Suprapubic skin (tissue), 4 donors: ENCODE data around the gene MCF2L2. TPM values are rescaled to one million over a fixed set of nuclear protein-coding genes. Genes with fewer than 3 reads are reported as not detected.
"Not testable (repeated sequence)": the region's sequence is repeated elsewhere in the genome, so short reads cannot be mapped to it uniquely, and the experiment has no call there.

Experiments used
- DNase-seq, 2 donors: peaks; one replicate each; pipeline ENCODE4 v3.0.0-alpha.2; 2019; ENCODE audit warnings: low spot score in 2 of 2
- H3K27ac ChIP-seq: fragments of 200-600 bp; sonication (generic); one replicate; pipeline ENCODE4 v1.5.1; 2019
- H3K27me3 ChIP-seq: fragments of 200-600 bp; sonication (generic); one replicate; pipeline ENCODE4 v1.5.1; 2019
- H3K36me3 ChIP-seq: fragments of 200-600 bp; sonication (generic); one replicate; pipeline ENCODE4 v1.5.1; 2019
- H3K4me1 ChIP-seq: fragments of 200-600 bp; sonication (generic); one replicate; pipeline ENCODE4 v1.5.1; 2019
- H3K4me3 ChIP-seq: fragments of 200-600 bp; sonication (generic); one replicate; pipeline ENCODE4 v1.5.1; 2019; ENCODE audit warnings: mild to moderate bottlenecking
- H3K9me3 ChIP-seq: fragments of 200-600 bp; sonication (generic); one replicate; pipeline ENCODE4 v1.5.1; 2019
- EP300 ChIP-seq: sonication (generic); formaldehyde crosslinking; IDR thresholded peaks from one replicate; pipeline ENCODE4 v1.6.1; 2017; ENCODE audit warnings: antibody characterized with exemption
- POLR2A ChIP-seq, 2 donors: fragments of 450-650 bp; IDR thresholded peaks; one replicate each; pipeline ENCODE4 v1.6.1; 2017; ENCODE audit warnings: antibody characterized with exemption in 2 of 2, mild to moderate bottlenecking in 2 of 2, moderate library complexity in 2 of 2
- POLR2AphosphoS5 ChIP-seq, 3 donors: sonication (generic); formaldehyde crosslinking; IDR thresholded peaks; one replicate each; pipeline ENCODE4 v1.6.1; 2017; ENCODE audit warnings: antibody characterized with exemption in 3 of 3
- WGBS: methylation state at CpG from one replicate; pipeline ENCODE4 v1.1.5; 2018; 5-methylcytosine and 5-hydroxymethylcytosine counted together
- total RNA-seq, 4 donors: library from RNA; depleted of rRNA; stranded (reverse); fragments of >200 nt; gene quantifications; one replicate each; pipeline ENCODE4 v1.1.0, GENCODE V29; 2016
- TF ChIP-seq, protein P1 (sequence below), 2 donors: fragments of 200-600 bp in 1 of 2; fragments of 450-650 bp in 1 of 2; sonication (generic) in 1 of 2; IDR thresholded peaks; one replicate each; pipeline ENCODE4 v1.5.1; 2016 to 2019; ENCODE audit warnings: antibody characterized with exemption in 2 of 2, mild to moderate bottlenecking in 1 of 2, moderate library complexity in 1 of 2

The MCF2L2 gene, protein sequence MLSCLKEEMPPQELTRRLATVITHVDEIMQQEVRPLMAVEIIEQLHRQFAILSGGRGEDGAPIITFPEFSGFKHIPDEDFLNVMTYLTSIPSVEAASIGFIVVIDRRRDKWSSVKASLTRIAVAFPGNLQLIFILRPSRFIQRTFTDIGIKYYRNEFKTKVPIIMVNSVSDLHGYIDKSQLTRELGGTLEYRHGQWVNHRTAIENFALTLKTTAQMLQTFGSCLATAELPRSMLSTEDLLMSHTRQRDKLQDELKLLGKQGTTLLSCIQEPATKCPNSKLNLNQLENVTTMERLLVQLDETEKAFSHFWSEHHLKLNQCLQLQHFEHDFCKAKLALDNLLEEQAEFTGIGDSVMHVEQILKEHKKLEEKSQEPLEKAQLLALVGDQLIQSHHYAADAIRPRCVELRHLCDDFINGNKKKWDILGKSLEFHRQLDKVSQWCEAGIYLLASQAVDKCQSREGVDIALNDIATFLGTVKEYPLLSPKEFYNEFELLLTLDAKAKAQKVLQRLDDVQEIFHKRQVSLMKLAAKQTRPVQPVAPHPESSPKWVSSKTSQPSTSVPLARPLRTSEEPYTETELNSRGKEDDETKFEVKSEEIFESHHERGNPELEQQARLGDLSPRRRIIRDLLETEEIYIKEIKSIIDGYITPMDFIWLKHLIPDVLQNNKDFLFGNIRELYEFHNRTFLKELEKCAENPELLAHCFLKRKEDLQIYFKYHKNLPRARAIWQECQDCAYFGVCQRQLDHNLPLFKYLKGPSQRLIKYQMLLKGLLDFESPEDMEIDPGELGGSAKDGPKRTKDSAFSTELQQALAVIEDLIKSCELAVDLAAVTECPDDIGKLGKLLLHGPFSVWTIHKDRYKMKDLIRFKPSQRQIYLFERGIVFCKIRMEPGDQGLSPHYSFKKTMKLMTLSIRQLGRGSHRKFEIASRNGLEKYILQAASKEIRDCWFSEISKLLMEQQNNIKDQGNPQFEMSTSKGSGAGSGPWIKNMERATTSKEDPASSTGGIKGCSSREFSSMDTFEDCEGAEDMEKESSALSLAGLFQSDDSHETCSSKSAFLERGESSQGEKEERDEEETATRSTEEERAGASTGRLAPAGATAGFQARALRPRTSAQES
- 1 to 10 TPM in 1 of 4 donors, under 1 TPM in 3; 0.36 to 2.2 (median 0.64) TPM for total RNA-seq

DNA sequence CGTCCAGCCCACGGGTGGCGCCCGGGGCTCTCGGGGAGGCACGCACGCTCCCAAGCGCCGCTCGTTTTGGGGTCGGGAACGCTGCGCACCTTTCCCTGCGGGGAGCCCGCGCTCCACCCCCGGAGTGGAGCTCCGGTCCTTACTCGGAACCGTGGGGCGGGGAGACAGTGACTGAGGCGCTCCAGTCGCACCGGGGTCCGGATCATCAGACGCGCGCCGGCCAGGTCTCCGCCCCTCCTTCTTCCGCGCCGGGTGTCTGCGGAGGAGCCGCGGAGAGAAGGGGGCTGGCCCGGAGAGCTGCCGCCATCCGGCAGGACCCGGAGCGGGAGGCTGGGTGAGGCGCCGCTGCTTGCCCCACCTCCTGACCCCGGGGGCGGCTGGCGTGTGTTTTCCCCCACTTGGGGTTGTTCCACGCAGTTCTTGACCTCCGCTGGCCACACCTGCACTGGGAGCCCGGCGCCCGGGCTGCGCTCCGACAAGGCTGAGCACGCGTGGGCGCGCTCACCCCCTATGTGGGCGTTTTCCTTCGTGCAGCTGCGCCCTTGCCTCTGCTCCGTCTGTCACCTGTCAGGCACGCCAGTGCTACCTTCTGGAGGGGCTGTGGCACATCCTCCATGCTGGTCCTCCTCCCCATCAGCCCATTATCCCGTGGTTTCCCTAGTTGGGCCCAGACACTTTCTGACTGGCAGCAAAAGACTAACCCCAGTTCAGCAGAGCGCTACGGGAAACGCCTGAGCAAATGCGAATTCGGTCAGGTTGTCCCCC is at the start of gene MCF2L2:
Gene MCF2L2 (minus strand): TSS at position 173 of the 765 bp plus-strand sequence. CDS start 642 bp downstream, outside the sequence.
- peaks cover 14% of the 10 kb centered on the region for H3K27me3 ChIP-seq

DNA sequence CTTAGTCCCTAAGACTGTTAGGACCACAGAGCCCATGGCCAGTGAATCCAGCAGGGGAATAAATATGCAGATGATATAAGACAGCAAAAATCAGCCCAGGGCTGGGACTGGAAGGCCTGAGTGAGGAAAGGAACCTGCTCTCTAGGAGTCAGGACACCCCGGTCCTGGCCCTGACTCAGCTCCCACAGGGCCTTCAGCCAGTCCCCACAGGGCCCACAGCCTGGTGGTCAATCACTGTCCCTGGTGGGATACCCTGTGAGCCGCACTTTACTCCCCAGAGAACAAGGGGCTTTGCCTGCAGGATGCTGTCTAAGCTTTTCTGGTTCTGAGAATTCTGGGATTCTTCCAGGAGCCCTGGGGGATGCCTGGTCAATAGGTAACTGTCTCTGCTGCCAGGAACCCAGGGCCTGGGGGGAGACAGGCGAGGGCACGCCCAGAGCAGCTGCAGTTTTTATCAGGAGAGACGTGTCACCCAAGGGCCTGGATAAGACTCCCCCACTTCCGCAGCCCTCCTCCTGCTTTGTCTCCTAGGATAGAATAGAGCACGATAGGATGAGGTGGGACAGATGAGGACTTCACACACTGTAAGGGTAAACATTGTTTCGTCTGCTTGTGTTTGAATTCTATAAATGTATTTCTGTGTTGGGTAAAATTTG is 49.5 kb upstream of the MCF2L2 start:
- Histone ChIP-seq H3K27ac (no peak overlapping the region), H3K4me1 (peaks cover 4% of the 10 kb centered on the region), H3K9me3 (no peaks in the 10 kb centered on the region), H3K36me3 (no peaks in the 10 kb centered on the region), H3K27me3 (no peaks in the 10 kb centered on the region), H3K4me3 (no peak overlapping the region)
- WGBS: 42% methylated on average over 8 of the region's 8 CpGs
- peak in 1 of 2 donors; percentile 31 for DNase-seq
- TF ChIP-seq POLR2AphosphoS5 (IDR thresholded peaks at IDR 0.05) (no peak), POLR2A (IDR thresholded peaks at IDR 0.05) (no peak), EP300 (no peak)
- TF ChIP-seq, protein P1, sequence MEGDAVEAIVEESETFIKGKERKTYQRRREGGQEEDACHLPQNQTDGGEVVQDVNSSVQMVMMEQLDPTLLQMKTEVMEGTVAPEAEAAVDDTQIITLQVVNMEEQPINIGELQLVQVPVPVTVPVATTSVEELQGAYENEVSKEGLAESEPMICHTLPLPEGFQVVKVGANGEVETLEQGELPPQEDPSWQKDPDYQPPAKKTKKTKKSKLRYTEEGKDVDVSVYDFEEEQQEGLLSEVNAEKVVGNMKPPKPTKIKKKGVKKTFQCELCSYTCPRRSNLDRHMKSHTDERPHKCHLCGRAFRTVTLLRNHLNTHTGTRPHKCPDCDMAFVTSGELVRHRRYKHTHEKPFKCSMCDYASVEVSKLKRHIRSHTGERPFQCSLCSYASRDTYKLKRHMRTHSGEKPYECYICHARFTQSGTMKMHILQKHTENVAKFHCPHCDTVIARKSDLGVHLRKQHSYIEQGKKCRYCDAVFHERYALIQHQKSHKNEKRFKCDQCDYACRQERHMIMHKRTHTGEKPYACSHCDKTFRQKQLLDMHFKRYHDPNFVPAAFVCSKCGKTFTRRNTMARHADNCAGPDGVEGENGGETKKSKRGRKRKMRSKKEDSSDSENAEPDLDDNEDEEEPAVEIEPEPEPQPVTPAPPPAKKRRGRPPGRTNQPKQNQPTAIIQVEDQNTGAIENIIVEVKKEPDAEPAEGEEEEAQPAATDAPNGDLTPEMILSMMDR (IDR thresholded peaks at IDR 0.05): no peak

More for the DNA sequence above, at the start of gene MCF2L2:
- Histone ChIP-seq H3K4me3 (peak within 1 kb of the TSS; percentile 65), H3K36me3 (no peaks in the 10 kb centered on the region), H3K9me3 (no peaks in the 10 kb centered on the region), H3K27ac (no peak within 1 kb of the TSS), H3K4me1 (peaks cover 20% of the 10 kb centered on the region)
- no peak for TF ChIP-seq POLR2AphosphoS5 (IDR thresholded peaks at IDR 0.05)
- no peak for TF ChIP-seq EP300
- no peak for TF ChIP-seq POLR2A (IDR thresholded peaks at IDR 0.05)
- TF ChIP-seq, protein P1 (IDR thresholded peaks at IDR 0.05): no peak
- WGBS: 13% methylated on average over 11 of the region's 68 CpGs
- DNase-seq: peak in 1 of 2 donors; percentile 66

DNA sequence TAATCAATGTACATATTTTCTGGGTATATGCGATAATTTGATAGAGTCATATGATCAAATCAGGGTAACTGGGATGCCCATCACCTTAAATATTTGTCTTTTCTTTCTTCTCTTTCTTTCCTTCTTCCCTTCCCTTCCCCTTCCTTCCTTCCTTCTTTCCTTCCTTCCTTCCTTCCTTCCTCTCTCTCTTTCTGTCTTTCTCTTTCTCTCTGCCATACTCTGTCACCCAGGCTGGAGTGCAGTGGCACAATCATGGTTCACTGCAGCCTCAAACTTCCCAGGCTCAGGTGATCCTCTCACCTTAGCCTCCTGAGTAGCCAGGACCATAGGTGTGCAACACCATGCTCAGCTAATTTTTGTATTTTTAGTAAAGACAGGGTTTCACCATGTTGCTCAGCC is 47.3 kb upstream of the MCF2L2 start:
- H3K36me3 ChIP-seq, H3K27me3 ChIP-seq, H3K4me1 ChIP-seq, DNase-seq, H3K4me3 ChIP-seq, H3K9me3 ChIP-seq, H3K27ac ChIP-seq: not testable (repeated sequence)
- 94% methylated on average over 1 of the region's 1 CpG for WGBS

DNA sequence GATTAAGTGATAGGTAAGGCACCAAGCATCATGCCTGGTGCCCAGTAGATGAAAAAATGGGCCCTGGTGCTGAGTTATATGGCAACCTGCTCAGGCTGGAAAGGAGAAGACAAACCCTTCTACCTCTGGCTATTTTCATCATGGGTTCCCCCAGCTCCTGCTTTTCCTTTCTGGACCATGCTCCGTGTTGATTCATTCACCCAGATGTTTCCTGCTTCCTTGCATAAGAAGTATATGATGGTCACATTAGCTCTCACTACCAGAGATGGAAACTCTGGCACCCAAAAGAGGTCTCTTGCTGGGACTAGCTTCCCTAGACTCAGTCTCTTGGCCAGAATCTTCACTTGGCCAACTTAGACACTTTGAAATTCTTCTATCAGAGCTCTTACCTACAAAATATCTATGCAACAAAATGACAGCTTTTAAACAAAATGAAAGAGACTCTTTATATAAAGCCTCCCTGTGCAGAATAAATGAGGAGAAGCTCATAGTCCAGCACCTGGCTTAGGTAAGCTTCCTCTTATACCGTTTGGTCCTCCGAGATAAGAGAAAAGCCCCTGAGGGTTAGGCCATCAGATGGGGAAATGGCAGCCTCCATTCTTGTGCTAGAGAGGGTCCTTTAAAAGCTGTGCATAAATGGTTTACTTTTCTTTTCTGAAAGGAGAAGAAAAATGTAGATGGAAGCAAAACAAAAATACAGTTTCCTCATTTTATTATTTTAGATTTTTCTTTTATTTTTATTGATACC is 46.8 kb upstream of the MCF2L2 start:
- 51% methylated on average over 3 of the region's 3 CpGs for WGBS
- Histone ChIP-seq H3K4me1 (peaks cover 4% of the 10 kb centered on the region), H3K9me3 (no peaks in the 10 kb centered on the region), H3K27ac (no peak overlapping the region), H3K4me3 (no peak overlapping the region), H3K27me3 (no peaks in the 10 kb centered on the region), H3K36me3 (no peaks in the 10 kb centered on the region)
- TF ChIP-seq POLR2AphosphoS5 (IDR thresholded peaks at IDR 0.05): no peak
- TF ChIP-seq EP300: no peak
- TF ChIP-seq, protein P1 (IDR thresholded peaks at IDR 0.05): no peak
- no peak for TF ChIP-seq POLR2A (IDR thresholded peaks at IDR 0.05)
- no peak for DNase-seq
